SU-DHL-6 (cell line): ENCODE results near the gene ANKFY1.

ENCODE experiments used
- CTCF ChIP-seq: fragments of 200-600 bp; sonication (generic); IDR thresholded peaks from one replicate; pipeline ENCODE4 v1.5.1; 2017; ENCODE audit warnings: antibody characterized with exemption, mild to moderate bottlenecking, low read length, moderate library complexity; ENCODE audit not compliant: insufficient read depth, poor library complexity, severe bottlenecking
- EZH2phosphoT487 ChIP-seq: fragments of 200-600 bp; sonication (generic), shearing (Covaris generic); conservative IDR thresholded peaks from 2 replicates; pipeline ENCODE4 v1.6.1; 2018; ENCODE audit warnings: mild to moderate bottlenecking, antibody characterized with exemption, low read length, moderate library complexity, mixed read lengths

GRCh38 chr17:4127555-4127954, 136.2 kb downstream of the ANKFY1 start:
- TF ChIP-seq CTCF (no peak), EZH2phosphoT487 (no peak)
